ENCODE measurements around the gene ALDH4A1. TPM values are rescaled to one million over a fixed set of nuclear protein-coding genes. Genes with fewer than 3 reads are reported as not detected.
A peak's percentile ranks its signal among the peaks of the same experiment; 100 is the strongest.

Gene ALDH4A1
- total and polyA plus RNA-seq, 9 of the 15 experiments (the other 6 are each of a cell fraction or from before 2014, with no cell fraction given): 0.27 to 31.4 (median 16.6) TPM

DNA sequence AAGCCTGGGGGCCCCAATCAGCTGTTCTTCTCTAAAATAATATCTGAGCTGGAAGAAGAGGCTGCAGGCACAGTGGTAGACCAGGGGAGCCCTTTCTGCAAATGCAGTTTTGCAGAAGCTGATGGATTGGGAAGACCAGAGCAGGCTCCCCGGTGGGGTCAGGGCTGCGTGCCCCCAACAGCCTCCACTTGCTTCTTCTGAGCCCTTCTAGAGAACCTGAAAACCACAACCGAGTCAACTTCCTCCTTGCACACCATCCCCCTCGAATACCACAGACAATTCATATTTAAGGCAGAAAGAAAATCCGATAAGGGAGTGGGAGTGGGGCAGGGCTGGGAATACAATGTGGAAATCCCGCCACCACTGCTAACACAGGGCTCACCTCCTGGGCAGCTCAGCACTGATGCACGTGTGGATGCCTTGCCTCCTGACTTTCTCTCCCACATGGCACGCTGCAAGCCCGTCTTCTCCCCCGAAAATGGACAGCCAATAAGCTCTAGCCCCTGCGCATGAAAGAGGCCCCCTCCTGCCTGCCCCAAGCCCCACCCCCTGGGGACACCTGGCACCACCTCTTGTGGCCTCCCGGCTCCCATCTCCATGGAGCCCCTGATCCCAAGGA, 25.4 kb upstream of the ALDH4A1 start (continued):
- TF ChIP-seq ZNF592 (IDR thresholded peaks at IDR 0.05) (no peak), SMARCA4 (IDR thresholded peaks at IDR 0.05) (no peak), NCOA6 (IDR thresholded peaks at IDR 0.05) (no peak), ZNF639 (CRISPR knock-in tag; conservative IDR thresholded peaks at IDR 0.05 in 1 of 2, IDR thresholded peaks at IDR 0.05 in 1 of 2) (no peak), BRD4 (IDR thresholded peaks at IDR 0.05) (no peak), FOXA3 (CRISPR knock-in tag; conservative IDR thresholded peaks at IDR 0.05 in 1 of 2, IDR thresholded peaks at IDR 0.05 in 1 of 2) (peak in 1 of 2 experiments; percentile 49; a peak in 2 of 4 replicates), NELFE (IDR thresholded peaks at IDR 0.05; ENCODE audit: insufficient read depth, insufficient read length) (no peak), POLR3G (IDR thresholded peaks at IDR 0.05; ENCODE audit: extremely low read depth, insufficient read length, insufficient replicate concordance) (no peak), ZNF140 (CRISPR knock-in tag; IDR thresholded peaks at IDR 0.05) (no peak), ELF4 (CRISPR knock-in tag; IDR thresholded peaks at IDR 0.05) (0 out of 2 replicates have a peak, but pooled peaks have one; percentile 54), ZNF134 (CRISPR knock-in tag; conservative IDR thresholded peaks at IDR 0.05) (peak; percentile 93), SPI1 (IDR thresholded peaks at IDR 0.05; ENCODE audit: borderline replicate concordance, low read depth, low read length) (0 out of 2 replicates have a peak, but pooled peaks have one; percentile 5), ZKSCAN3 (CRISPR knock-in tag; IDR thresholded peaks at IDR 0.05) (no peak)
- TF ChIP-seq, protein P1, sequence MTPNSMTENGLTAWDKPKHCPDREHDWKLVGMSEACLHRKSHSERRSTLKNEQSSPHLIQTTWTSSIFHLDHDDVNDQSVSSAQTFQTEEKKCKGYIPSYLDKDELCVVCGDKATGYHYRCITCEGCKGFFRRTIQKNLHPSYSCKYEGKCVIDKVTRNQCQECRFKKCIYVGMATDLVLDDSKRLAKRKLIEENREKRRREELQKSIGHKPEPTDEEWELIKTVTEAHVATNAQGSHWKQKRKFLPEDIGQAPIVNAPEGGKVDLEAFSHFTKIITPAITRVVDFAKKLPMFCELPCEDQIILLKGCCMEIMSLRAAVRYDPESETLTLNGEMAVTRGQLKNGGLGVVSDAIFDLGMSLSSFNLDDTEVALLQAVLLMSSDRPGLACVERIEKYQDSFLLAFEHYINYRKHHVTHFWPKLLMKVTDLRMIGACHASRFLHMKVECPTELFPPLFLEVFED (CRISPR knock-in tag; conservative IDR thresholded peaks at IDR 0.05): 0 out of 2 replicates have a peak, but pooled peaks have one; percentile 31
- TF ChIP-seq, protein P2, sequence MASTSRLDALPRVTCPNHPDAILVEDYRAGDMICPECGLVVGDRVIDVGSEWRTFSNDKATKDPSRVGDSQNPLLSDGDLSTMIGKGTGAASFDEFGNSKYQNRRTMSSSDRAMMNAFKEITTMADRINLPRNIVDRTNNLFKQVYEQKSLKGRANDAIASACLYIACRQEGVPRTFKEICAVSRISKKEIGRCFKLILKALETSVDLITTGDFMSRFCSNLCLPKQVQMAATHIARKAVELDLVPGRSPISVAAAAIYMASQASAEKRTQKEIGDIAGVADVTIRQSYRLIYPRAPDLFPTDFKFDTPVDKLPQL (IDR thresholded peaks at IDR 0.05; ENCODE audit: extremely low read depth, insufficient read length): no peak
